Right lobe of liver (tissue), 6 donors: ENCODE measurements around the gene SCMH1. TPM values are rescaled to one million over a fixed set of nuclear protein-coding genes. Genes with fewer than 3 reads are reported as not detected.

ENCODE experiments used
- ATAC-seq, 4 donors: fragments of 200-7000 bp; cut with Tn5 transposase; one replicate each; pipeline ENCODE4 v1.9.1; 2020; ENCODE audit warnings: mild to moderate bottlenecking in 4 of 4, moderate library complexity in 4 of 4
- DNase-seq, 3 donors: peaks; one replicate each; pipeline ENCODE4 v3.0.0-alpha.2; 2020
- H3K27ac ChIP-seq, 3 donors: fragments of 200-600 bp; one replicate each; pipeline ENCODE4 v1.8.0; 2022
- H3K27me3 ChIP-seq, 2 donors: fragments of 200-600 bp; one replicate each; pipeline ENCODE4 v1.8.0; 2022
- H3K36me3 ChIP-seq, 4 donors: fragments of 200-600 bp; sonication (generic) in 1 of 4; one replicate each; pipeline versions ENCODE4 v1.5.1 to v1.8.0; 2017 to 2022; ENCODE audit warnings: control low read depth in 1 of 4
- H3K4me1 ChIP-seq, 4 donors: fragments of 200-600 bp; sonication (generic) in 1 of 4; one replicate each; pipeline versions ENCODE4 v1.5.1 to v1.8.0; 2017 to 2022; ENCODE audit warnings: control low read depth in 1 of 4
- H3K4me3 ChIP-seq, 3 donors: fragments of 200-600 bp; one replicate each; pipeline ENCODE4 v1.8.0; 2022
- H3K9me3 ChIP-seq, 4 donors: fragments of 200-600 bp; sonication (generic) in 1 of 4; one replicate each; pipeline versions ENCODE4 v1.5.1 to v1.8.0; 2017 to 2022; ENCODE audit warnings: control low read depth in 1 of 4
- CTCF ChIP-seq, 4 donors: fragments of 200-600 bp in 3 of 4; fragments of 450-650 bp in 1 of 4; IDR thresholded peaks; one replicate each; pipeline versions ENCODE4 v1.5.1 to v1.8.0; 2016 to 2022; ENCODE audit warnings: antibody characterized with exemption in 4 of 4, mild to moderate bottlenecking in 2 of 4
- POLR2A ChIP-seq: fragments of 450-650 bp; IDR thresholded peaks from one replicate; pipeline ENCODE4 v1.6.1; 2017; ENCODE audit warnings: antibody characterized with exemption, mild to moderate bottlenecking
- WGBS: methylation state at CpG from one replicate; pipeline ENCODE4 v1.1.6; 2018; ENCODE audit warnings: low coverage, low lambda C conversion rate; ENCODE audit not compliant: insufficient coverage; ENCODE audit errors: missing lambda C conversion rate; 5-methylcytosine and 5-hydroxymethylcytosine counted together
- intact Hi-C, 2 donors: fragments of 100-400 bp; cut with DNase I; formaldehyde crosslinking; loops; one replicate each; pipeline versions ENCODE4 v1.11.2 to v1.14.1; 2022
- total RNA-seq, 6 experiments: library from RNA; depleted of rRNA in 2 of 6; stranded (reverse); fragments of >200 nt in 2 of 6; fragmentation: NEBNext Ultra II Directional in 3 of 6; extraction: Animal tissue kit (Norgen Biotek cat#: 25700) in 3 of 6; gene quantifications; one replicate each; pipeline versions ENCODE4 v1.1.0 to v1.2.4, GENCODE V29; 2016 to 2023
- donor health status: DM: no; HTN: yes; CAD: no.
- donor health status: DM: no; HTN: no; CAD: no.
- donor health status: DM: no; HTN: no; CAD: no.
- donor health status: DM: no; HTN: yes; CAD: no.
- donor health status: DM: no; HTN: yes; CAD: no.

SCMH1 gene
- total RNA-seq, 6 experiments from 2014 or later, result 6.6 to 16.9 (median 13.1) TPM

GRCh38 chr1:41015897-41016470 is 226.1 kb downstream of the SCMH1 start:
- intact Hi-C loops, result no loop called here
- no peaks in the 10 kb centered on the region for H3K9me3 ChIP-seq
- 94% methylated on average over 5 of the region's 13 CpGs for WGBS
- peaks cover 0 to 64% (median 11%) of the 10 kb centered on the region in 4 donors for H3K36me3 ChIP-seq
- no peaks in the 10 kb centered on the region for H3K4me1 ChIP-seq
- no peak overlapping the region for H3K27ac ChIP-seq
- no peak for TF ChIP-seq POLR2A
- TF ChIP-seq CTCF (IDR thresholded peaks at IDR 0.05), result no peak
- ATAC-seq, result no peak
- H3K27me3 ChIP-seq, result no peaks in the 10 kb centered on the region
- H3K4me3 ChIP-seq, result no peak overlapping the region
- DNase-seq, result no peak

- peaks cover 0 to 70% (median 17%) of the 10 kb centered on the region in 4 donors for H3K36me3 ChIP-seq
- H3K27me3 ChIP-seq, result no peaks in the 10 kb centered on the region
- no peak for TF ChIP-seq POLR2A
- TF ChIP-seq CTCF (IDR thresholded peaks at IDR 0.05), result no peak
- intact Hi-C loops, result no loop called here
- H3K4me1 ChIP-seq, result no peaks in the 10 kb centered on the region
- H3K9me3 ChIP-seq, result no peaks in the 10 kb centered on the region
- H3K4me3 ChIP-seq, result no peak overlapping the region
- no peak for DNase-seq
- no peak for ATAC-seq
- H3K27ac ChIP-seq, result no peak overlapping the region
- WGBS, result no CpG with 5 or more reads among the region's 5 CpGs
Observed at GRCh38 chr1:41015281-41015896, 226.7 kb downstream of the SCMH1 start.

GRCh38 chr1:41014871-41015270 is 227.2 kb downstream of the SCMH1 start:
- Histone ChIP-seq H3K4me1 (no peaks in the 10 kb centered on the region), H3K27ac (no peak overlapping the region), H3K9me3 (no peaks in the 10 kb centered on the region), H3K4me3 (no peak overlapping the region), H3K27me3 (no peaks in the 10 kb centered on the region), H3K36me3 (peaks cover 0 to 75% (median 20%) of the 10 kb centered on the region in 4 donors)
- intact Hi-C loops, result no loop called here
- ATAC-seq (no peak), DNase-seq (no peak)
- no peak for TF ChIP-seq POLR2A
- no peak for TF ChIP-seq CTCF (IDR thresholded peaks at IDR 0.05)
- 91% methylated on average over 5 of the region's 8 CpGs for WGBS

GRCh38 chr1:41013796-41014195 is 228.3 kb downstream of the SCMH1 start:
- intact Hi-C loops, result no loop called here
- Histone ChIP-seq H3K4me1 (no peaks in the 10 kb centered on the region), H3K27ac (no peak overlapping the region), H3K36me3 (peaks cover 0 to 86% (median 29%) of the 10 kb centered on the region in 4 donors), H3K4me3 (no peak overlapping the region), H3K27me3 (no peaks in the 10 kb centered on the region), H3K9me3 (no peaks in the 10 kb centered on the region)
- 50% methylated on average over 1 of the region's 7 CpGs for WGBS
- ATAC-seq (peak; percentile 25 to 58 (median 46)), DNase-seq (no peak)
- TF ChIP-seq POLR2A (no peak), CTCF (IDR thresholded peaks at IDR 0.05) (no peak)
